Stimulated activated CD8-positive, alpha-beta memory T cell treated with anti-CD3 and anti-CD28 coated beads, Interleukin-12 subunit alpha, Interleukin-12 subunit beta, amount 100 ng/mL, for 24 hours (primary cell): Measurements from ENCODE around the gene FAM120B.

ENCODE experiments used
- DNase-seq: peaks from one replicate; pipeline ENCODE4 v3.0.0-alpha.2; 2020; ENCODE audit errors: extremely low read depth

The FAM120B gene

DNA sequence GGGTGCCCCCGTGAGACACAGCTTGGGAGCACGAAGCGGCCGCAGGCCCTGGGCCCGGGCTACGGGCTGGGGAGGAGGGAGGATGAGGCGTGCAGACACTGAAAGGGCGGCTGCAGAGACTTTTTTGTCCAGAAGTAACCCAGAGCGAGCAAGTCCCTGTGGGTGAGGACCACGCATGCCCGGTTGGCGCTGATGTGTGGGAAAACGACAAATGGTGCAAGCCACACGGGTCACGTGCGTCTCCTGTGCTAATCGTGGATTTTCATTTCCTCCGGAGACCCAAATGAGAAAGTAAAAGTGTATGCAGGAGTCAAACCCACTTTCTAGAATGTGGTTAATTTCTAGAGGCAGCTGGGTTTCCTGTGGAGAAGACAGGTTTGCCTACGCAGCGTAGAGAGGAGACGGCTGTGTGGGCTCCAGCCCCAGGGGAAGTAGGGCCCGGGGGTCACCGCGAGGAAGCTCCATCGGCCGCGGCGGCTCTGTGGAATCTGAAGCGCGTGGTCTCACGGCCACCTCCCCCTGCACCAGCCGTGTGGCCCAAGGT is 34.7 kb upstream of the FAM120B start:
- DNase-seq, result peak; percentile 51

DNA sequence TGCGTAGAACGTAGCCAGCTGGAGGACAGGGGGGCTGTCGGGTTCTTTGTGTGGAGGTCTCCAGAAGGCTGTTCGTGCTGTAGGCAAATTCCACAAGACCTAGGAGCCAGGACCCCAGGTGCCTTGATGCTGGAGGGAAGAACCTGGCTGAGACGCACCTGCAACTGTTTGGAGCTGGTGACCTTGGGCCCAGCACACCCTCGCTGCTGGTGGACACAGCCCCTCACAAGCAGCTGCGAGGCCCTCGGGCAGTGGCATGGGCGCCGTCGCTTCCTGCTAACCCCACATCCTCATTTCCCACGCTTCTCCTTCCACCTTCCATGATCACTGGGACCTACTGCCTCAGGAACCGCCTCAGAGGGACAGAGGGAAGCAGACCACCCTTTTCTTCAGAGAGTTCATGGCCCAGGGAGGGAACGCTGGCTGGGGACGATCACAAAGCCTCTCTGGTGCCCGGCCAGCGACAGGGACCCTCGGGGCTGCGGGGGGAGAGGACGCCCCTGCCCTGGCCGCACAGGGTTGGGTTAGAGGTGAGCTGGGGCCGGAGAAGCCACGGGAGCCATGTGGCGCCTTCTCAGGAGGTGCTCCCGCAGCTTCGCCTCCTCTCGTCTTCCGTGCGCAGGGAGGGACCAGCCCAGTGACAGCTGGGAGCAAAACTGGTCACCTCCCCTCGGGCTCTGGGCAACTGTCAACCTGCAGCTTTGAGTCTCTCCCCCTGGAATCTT is 34.1 kb upstream of the FAM120B start:
- DNase-seq, result no peak

DNA sequence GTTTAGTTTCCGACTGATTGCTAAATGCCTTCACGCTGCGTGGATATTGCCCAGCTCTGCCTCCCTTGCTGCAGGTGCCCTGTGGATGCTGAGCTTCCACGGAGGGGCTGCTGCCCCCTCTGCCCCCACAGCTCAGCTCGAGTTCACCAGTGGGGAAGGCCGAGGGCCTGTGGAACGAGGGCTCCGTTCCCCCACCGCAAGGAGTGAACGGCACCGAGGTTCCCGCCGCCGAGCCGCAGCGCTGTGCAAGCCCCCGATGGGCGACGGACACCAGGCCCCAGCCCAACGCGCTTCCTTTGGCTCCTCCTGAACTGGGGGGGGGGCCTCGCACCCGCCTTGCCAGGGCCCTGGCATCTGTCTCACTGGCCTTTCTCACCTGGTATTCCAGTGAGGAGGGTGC is 33.4 kb upstream of the FAM120B start:
- no peak for DNase-seq

DNA sequence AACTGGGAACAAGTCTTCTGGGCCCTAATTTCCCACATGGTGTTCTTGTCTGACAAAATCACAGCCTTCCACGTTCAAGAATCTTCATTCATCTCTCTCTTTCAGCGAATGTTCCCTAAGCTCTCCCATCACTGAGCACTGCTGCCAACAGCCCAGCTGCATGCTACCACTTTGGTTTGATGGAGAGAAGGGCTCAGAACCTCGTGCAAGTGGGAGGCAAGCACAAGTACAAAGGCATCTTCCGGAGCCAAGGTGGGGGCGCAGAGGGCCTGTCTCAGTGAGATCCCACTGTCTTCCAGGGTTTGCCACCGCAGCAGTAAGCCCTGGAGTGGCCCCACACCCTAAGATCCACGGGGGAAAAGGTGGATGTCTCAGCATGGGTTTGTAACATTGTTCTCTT is 32.9 kb upstream of the FAM120B start:
- no peak for DNase-seq

DNA sequence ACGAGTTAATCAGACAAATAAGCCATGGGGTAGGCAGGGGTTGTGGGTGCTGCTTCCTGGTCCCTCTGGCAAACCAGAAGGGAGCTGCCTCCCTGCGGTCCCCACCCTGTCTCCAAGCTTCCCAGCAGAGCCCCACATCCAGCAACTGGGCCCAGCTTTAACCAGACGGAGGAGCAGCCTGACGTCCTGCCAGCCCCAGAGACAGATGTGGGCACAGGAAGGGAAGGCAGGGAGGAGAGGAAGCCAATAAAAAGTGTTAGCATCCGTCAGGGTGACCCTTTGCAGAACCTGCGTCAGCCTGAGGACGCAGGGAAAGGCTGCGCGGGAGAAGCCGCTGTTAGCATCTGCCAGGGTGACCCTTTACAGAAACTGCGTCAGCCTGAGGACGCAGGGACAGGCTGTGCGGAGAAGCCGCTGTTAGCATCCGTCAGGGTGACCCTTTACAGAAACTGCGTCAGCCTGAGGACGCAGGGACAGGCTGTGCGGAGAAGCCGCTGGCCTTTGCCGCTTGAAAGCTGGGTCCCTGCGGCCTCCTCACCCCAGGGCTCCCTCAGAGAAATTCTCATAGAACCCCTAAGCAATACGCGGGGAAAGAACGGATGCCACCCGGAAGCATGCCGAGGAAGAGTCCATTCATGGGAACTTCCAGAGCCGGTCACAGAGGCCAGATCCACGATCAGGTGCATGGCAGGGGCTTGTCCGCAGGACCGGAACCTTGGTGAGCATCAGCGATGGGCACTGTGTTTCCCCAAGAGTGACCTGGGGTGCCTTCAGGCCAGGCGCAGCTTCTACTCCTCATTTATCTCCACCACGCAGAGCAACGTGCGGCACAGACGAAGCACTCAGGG is 31.6 kb upstream of the FAM120B start:
- no peak for DNase-seq

DNA sequence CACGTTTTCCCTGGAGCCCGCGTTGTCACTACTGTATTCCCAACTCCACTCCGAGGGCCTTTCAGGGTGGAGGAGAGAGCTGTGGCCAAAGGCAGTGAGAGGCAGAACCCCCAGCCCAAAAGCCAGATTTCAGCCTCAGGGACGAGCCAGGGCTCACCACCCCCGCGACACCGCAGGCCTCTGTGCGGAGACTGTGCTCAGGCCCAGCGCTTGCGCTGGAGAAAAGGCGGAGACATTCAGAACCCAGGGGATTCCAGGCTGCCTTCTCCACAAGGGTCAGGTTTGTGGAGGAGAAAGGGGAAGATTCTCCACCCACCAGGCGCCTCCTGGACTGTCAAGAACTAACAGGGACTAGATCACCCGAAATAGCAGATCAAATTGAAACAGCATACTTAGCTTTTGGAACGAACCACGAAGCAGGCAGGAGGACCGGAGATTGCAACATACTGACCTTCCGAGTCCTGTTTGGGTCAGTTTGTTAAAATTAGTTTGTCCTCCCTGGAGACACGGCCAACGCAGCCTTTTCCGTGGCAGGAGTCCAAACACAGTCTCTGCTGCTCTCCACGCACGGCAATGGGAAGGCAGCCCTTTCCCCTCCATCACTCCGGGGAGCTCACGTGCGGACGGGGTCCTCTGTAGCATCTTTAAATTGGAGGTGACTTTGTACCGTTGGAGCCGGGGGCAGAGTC is 30.0 kb upstream of the FAM120B start:
- no peak for DNase-seq

DNA sequence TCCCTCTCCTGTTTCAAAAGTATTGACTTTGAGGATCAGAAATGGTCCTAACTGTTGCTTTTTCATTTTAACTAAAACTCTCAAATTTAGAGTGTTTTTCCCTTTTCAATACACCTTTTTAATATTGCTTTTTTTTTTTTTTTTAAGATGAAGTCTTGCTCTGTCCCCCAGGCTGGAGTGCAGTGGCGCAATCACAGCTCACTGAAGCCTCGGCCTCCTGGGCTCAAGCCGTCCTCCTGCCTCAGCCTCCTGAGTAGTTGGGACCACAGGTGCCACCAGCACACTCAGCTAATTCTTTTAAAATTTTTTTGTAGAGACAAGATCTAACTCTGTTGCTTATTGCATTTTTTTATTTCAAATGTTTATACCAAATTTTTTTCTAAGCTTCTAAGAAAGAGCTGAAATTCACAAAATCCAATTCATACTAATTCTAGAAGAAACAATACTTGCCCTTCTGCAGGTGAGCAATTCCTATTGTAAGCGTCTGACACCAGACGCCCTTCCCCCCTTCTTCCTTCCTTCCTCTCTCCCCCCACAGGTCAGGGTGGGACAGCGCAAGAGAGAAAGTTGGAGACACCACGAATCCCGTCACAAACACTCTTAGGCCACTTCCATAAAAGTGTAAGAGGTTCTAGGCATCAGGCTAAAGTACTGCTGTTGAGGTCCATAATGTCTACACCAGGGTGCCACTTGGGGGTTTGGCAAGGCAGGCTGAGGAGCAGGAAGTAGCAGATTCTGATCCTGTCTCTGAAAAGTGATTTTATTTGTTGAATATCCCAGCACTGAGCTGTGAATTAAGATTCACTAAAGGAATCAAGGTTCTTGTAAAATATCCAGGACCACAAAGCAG is 28.4 kb upstream of the FAM120B start:
- no peak for DNase-seq

DNA sequence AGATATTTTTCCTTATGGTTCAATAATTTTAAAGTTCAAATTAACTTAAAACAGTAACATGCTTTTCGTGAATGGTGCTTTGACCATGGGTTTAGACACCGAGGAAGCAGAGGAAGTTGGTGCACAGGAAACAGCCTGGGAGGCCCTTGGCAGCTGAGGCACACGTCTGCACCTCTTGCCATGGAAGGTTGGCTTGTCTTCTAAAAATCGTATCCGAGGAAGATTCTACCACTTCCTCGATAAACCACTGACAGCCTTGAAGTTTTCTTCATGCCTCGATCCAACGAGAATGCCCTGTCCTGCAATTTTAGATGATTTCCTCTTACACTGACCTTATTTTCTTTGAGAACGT is 27.8 kb upstream of the FAM120B start:
- DNase-seq, result no peak

DNA sequence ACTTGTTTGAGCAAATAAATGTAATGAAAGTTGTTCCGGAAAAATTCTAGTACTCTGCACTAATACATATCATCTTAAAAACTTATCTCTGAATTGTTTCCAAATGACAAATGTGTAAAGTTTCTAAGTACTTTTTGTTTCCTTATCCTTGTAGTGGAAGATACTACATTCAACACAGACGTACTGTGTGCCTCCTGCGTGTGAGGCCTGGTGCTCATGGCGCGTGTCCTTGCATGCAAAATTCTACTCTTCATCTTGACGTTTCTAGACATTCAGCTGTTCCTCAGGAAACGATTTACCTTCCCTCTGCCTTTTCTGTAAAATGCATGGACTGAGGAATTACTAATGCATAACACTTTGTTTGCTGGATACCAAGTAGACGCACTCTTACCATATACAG is 27.1 kb upstream of the FAM120B start:
- no peak for DNase-seq

DNA sequence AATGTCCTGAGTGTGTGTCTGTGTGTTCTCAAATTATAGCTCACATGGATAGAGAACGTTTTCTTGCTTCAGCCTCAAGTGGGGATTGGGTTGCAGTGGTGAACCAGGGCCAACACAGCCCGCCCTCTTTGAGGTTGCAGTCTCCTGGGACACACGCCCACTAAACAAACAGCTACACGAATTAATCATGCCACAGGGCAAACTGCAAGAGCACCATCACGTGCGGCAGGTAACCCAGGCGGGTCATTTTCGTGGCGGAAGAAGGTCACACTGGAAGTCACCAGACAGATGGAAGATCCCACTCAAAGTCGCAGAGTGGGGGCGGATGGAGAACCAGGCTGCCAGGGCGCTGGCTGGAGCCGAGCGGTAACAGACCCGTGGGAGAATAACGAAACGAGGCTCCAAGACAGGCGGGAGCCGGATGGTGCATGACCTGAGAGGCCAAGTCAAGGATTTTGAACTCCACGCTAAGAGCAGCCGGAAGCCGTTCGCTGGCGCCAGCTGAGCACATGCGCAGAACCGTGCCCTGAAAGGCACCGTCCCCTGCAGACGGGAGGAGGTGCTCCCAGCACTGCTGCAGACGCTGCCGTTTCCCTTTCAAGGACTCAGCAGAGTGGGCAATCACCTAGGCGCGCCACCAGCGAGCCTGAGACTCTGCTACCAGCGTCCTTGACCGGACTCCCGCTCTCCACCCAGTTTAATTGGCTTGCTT is 26.4 kb upstream of the FAM120B start:
- DNase-seq, result no peak

DNA sequence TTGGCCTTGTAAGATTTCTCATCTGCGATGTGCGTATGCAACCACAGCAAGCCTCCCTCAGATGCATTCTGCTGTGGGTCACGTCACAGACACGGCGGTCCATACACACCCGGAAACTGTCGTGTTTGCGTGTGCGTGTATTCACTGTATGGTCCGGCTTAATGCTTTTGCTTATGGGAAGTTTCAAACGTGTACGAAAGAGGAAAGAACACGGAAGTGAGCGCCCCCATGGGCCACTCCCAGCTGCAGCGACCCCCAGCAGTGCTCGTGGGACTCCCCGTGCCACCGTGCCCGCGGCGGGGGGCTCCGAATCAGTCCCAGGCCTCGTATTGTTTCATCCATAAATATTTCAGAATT is 25.9 kb upstream of the FAM120B start:
- no peak for DNase-seq

DNA sequence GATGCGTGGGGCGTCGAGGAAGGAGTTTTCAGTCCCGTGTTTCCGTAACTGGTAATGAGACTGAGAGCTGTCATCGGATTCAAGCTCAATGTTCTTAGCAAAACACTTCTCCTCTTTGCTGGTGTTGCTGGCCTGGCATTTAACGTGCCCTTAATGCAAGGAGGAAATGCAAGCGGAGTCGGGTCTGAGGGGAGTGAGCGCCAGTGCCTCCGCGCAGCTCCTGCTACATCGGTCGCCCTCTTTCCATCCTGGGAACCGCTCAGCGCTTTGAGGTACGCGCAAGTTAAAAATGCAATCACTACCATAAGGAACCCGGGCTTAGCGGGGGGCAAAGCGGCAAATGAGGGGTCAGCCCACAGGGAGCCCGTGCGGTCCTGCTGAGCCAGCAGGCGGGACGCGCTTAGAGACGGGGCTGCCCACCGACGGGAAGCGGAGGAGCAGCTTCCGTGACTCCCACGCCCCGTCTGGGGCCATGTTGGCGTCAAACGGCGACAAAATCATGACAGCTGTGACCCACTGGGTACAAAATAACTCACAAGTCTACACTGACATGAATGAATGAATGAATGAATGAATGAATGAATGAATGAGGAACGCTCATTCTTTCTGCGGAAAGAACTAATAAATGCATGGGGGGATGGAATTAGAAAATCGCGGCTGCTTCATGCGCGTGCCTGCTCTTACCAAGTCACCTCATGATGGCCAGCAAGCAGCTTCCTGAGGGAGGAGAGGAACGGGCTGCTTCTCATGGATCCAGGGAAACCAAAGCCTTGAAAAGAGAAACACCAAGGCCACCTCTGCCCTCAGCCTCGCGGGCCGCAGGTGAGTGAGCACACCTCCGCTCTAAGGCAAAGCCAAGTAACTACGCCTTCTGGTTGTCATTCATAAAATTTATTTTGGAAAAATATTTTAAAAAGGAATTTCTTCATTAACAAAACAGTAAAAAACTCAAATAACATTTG is 24.9 kb upstream of the FAM120B start:
- no peak for DNase-seq

DNA sequence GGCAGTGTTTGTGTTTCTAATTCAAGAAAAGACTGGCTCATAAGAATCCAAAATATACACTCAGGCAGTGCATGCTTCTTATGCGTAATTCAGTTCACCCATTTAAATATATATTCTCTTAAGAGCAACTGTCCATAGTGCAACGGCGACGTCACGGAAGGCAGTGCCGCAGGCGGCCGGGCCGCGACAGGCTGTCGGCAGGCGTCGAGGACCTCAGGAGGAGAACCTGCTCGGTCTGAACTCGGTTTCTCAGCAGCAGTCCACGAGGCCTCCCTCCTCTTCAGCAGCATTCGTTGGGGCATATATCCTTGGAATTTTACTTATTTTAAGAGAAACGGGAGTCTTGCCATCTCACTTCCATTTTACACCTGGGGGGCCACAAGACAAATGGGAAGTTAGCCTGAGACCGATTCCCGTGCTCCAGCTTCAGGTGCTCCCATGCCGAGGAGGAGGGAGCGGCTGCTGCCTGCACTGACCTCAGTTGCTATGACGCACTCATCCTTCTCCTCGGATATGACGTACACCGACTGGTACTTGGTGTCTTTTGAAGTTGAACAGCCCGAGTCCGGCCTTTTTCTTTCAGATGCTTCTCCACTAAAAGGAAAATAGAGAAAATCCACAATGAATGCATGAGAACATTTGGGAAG is 23.9 kb upstream of the FAM120B start:
- DNase-seq, result no peak

DNA sequence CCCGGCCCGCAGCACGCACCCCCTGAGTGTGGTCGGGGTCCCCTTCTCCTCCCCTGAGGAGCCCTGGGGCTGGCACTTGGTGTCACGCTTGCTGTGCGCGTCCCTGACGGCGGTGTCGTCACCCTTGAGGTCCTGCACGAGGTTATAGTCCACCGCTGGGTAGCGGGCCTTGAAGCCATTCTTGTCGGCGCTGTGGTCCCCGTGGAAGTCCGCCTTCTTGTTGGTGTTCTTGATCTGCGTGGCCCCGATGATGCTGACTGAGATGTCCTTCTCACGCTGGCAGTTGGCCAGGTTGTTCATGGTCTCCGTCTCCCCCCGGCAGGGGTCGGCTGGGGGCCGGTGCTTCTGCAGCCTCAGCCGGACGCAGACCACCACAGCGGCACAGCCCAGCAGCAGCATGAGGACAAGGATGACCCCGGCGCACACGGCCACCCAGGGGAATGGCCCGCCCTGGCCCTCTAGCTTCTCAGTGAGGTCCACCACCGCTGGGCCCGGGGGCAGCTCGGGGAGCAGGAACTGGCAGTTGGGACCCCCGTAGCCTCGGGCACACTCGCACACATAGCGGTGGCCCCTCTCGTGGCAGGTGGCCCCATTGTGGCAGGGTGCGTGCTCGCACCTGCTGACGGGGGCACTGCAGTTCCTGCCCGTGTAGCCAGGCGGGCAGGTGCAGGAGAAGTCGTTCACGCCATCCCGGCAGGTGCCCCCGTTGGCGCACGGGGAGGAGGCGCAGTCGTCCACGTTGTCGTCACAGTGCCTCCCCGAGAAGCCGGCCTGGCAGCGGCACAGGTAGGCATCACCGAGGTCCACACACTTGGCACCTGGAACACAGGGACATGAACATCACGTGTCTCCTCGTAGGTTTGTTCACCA is 23.1 kb upstream of the FAM120B start:
- no peak for DNase-seq

DNA sequence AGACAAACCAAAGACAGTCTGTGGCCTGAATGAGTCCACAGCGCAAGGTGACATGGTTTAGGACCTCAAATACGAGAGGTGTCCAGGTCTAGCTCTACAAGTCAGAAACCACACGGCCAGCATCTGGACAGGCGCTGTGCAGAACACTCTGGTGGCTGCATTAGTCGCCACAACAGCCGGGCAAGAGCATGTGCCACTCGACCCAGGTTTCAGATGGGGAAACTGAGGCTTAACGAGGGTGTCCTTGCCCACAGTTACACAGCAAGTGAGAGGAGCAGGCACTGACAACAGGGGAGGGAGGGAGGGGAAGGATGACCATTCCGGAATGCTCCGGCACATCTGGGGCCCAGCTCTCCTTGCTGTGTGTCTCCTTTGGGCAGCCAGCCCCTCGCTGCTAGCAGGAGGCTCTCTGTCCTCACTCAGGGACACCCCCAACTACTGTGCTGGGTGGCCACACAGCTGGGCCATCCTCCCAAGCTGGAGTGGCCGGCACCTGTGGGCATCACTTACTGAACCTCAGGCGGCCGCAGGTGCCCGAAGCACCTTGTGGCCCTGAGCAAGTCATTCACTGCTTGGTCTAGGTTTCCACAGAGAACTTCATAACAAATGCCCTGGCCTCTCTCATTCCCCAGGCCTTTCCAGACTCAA is 22.3 kb upstream of the FAM120B start:
- DNase-seq, result no peak

DNA sequence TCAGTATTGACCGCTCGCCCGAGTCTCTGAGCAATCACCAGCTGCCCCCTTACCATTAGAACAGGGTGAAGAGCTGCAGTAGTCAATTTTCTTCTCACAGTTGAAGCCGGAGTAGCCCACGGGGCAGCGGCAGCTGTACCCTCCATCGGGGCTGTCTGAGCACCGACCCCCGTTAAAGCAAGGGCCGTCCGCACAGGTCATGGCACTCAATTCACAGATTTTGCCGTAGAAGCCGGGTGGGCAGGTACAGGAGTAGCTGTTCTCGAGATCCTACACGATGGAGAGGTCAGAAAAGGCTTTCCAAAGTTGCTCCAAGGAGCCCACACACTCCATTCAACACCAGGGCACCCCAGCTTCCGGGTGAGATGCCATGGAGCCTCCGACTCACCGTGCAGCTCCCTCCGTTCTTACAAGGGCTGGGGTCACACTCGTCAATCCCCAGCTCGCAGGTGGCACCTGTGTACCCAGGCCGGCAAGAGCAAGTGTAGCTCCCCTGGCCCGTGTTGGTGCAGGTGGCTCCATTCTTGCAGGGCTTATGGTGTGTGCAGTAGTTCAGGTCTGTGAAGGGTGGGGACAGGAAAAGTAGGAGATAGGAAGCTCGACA is 21.6 kb upstream of the FAM120B start:
- DNase-seq, result no peak

DNA sequence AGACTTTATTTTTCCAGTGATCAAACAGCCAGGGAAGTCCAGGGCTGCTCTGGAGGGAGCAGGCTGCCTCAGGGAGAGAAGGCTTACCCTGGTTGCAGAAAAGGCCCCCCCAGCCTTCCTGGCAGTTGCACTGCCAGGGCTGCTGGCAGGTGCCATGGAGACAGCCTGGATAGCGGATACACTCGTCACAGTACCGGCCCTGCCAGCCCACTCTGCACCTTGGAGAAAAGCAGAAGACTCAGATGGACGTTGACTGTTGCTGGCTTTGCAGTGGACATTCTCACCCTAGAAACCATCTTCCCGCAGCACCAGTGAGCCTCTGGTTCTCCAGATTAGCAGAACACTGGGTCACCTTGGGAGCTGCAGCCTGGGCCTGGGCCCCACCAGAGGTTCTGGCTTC is 21.1 kb upstream of the FAM120B start:
- no peak for DNase-seq
